ENCODE results near the gene PSRC1.

- TF ChIP-seq CTCF (IDR thresholded peaks at IDR 0.05) (no peak), POLR2A (IDR thresholded peaks at IDR 0.05) (no peak)
Observed at GRCh38 chr1:109243221-109243620, 39.7 kb downstream of the PSRC1 start.
